Activated T-cell treated with anti-CD3 and anti-CD28 coated beads, Interleukin-2, amount 50 U/mL, for 1 hour (primary cell): Measurements from ENCODE around the gene C1QB.
A peak's percentile ranks its signal among the peaks of the same experiment; 100 is the strongest.

Experiments used
- DNase-seq: peaks from one replicate; pipeline ENCODE4 v3.0.0-alpha.2; 2020

The C1QB gene

DNA sequence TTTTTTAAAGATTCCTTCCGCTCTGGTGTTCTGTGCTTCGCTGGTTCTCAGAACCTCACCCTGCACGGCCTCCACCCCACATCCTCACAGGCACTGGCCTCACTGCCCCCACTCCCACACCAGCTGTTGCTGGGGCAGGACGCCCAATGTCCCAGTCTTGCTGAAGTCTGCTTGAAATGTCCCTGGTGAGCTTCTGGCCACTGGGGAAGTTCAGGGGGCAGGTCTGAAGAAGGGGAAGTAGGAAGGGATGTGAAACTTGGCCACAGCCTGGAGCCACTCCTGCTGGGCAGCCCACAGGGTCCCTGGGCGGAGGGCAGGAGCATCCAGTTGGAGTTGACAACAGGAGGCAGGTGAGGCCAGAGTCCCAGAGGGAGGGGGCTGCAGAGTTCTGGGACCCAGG is 16.7 kb upstream of the C1QB start, which contains the start of gene C1QA:
Gene C1QA, plus strand, starts transcription at position 276 of the 400 bp plus-strand sequence. CDS start 989 bp downstream, outside the sequence.
- DNase-seq = no peak

- DNase-seq = no peak
Observed at GRCh38 chr1:22636927-22637326, 16.1 kb upstream of the C1QB start.

GRCh38 chr1:22637907-22638445 is 15.1 kb upstream of the C1QB start:
- DNase-seq = no peak

- DNase-seq = no peak
Observed at GRCh38 chr1:22638476-22639234, 14.4 kb upstream of the C1QB start.

- no peak for DNase-seq
Observed at GRCh38 chr1:22639286-22639685, 13.8 kb upstream of the C1QB start.

DNA sequence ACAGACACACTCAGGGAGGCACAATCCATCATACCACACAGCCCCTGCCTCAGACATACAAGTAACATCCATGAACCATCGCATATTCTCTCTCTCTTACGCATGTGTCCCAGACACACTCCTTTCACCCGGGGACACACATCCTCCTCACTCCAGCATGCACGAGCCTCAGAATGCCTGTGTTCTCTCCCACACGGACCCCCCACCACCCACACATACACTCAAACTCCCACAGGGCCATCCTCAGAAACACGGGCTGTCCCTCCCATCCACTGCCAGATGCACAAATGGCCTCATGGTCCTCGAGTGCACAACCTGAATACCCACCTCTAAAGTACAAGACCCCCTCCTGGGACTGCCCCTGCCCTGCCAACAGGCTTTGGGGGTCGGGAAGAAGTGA is 11.8 kb upstream of the C1QB start:
- no peak for DNase-seq

GRCh38 chr1:22641906-22642636 is 11.0 kb upstream of the C1QB start:
- DNase-seq = peak; percentile 73

DNA sequence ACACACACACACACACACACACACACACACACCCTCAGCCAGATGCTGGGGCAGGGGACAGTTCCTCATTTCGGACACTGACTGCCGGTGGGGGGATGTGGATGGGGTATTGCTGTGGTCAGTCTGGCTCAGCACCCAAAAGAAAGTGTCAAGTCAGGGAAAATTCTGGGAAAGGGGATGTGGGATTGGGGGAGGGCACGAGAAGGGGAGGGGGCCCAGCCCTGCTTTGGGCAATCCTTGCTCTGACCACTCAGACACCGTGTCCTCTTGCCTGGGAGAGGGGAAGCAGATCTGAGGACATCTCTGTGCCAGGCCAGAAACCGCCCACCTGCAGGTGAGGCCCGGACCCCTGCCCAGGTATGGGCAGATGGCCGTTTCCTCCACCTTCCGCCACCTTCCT is 9.7 kb upstream of the C1QB start, which contains the start of gene C1QC:
Gene C1QC, plus strand, starts transcription at position 253 of the 400 bp plus-strand sequence. CDS start 391 bp downstream, outside the sequence.
- DNase-seq = no peak

GRCh38 chr1:22643928-22644327 is 9.1 kb upstream of the C1QB start:
- DNase-seq = no peak

DNA sequence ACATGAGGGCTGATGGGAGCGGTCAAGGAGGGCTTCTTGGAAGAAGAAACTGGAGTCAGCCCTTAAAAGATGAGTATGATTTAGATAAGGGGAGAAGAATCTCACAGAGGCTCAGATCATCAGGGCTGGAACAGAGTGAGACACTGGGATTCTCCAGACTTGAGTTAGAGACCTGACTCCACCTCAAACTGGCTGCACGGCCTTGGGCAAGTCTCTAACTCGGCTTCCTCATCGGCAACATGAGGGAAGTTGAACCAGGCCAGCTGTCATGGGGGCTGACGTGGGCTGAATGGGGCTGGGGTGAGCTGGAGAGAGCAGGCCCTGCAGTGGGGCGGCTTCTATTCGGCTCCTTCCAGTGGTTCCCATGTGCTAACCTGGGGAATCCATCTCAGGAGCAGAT is 7.1 kb upstream of the C1QB start:
- no peak for DNase-seq

- no peak for DNase-seq
Observed at GRCh38 chr1:22646384-22646783, 6.7 kb upstream of the C1QB start.

- no peak for DNase-seq
Observed at GRCh38 chr1:22650089-22650693, 2.8 kb upstream of the C1QB start.

GRCh38 chr1:22651941-22652856 is 837 bp upstream of the C1QB start:
- DNase-seq = no peak

- DNase-seq = no peak
Observed at GRCh38 chr1:22654692-22655091, 1.7 kb downstream of the C1QB start.

DNA sequence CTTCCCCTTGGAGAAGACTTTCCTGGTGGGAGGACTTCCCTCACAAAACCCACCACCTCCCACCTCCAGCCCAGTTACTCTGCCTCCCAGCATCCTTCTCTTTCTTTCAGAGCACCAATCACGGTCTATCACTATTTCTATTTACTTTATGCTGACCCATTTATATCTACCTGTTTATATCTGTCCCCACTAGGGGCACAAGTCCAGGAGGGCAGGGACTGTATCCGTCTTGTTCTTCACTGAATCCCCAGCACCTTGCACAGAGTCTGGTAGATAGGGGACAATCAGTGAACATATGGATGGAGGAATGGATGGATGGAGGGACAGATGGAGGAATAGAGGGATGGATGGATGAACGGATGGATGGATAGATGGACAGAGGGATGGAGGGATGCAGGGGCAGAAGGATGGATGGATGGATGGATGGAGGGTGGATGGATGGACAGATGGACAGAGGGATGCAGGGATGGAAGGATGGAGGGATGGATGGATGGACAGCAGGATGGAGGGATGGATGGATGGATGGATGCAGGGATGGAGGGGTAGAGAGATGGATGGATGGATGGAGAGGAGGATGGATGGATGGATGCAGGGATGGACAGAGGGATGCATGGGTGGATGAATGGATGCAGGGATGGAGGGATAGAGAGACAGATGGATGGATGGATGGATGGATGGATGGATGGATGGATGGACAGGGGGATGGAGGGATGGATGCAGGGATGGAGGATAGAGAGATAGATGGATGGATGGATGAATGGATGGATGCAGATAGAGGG is 5.5 kb downstream of the C1QB start:
- DNase-seq = no peak

- no peak for DNase-seq
Observed at GRCh38 chr1:22660716-22661241, 7.7 kb downstream of the C1QB start.

DNA sequence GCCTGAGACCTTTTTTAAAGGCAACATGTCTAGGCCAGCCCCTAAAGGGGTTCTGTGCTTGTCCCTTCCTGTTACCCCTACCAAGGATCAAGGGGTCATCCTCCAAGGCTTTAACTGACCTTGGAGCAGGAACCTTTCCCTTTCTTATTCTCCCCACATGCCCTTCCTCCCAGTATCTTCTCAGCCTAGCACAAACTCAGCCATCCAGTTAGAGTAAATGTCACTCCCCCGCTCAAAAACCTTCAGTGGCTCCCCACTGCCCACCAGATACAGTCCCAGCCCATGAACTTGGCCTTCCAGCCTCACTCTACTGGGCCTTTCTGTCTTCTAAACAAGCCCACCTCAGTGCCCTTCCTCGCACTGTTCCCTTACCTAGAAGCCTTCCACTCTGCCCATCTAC is 8.8 kb downstream of the C1QB start:
- DNase-seq = no peak

DNA sequence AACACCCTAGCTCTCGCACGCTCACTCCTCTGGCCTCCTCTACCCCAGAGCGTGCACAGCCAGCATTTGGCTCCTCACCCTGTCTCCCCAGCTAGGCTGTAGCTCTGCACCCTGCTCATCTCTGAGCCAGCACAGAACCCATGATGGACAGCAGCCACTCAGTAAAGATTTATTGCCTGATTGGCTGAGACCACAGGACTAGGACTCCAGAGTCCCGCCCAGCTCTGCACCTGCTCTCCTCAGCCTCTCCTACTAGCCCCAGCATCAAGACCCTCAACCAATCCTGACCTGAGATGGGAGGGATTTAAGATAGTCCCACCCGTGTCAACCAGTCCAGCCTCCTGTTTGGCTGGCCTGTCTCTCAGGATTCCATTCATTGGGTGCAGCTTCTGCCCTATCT is 9.3 kb downstream of the C1QB start:
- DNase-seq = no peak

- no peak for DNase-seq
Observed at GRCh38 chr1:22662986-22663408, 10.0 kb downstream of the C1QB start.

GRCh38 chr1:22665752-22666151 is 12.7 kb downstream of the C1QB start:
- no peak for DNase-seq

DNA sequence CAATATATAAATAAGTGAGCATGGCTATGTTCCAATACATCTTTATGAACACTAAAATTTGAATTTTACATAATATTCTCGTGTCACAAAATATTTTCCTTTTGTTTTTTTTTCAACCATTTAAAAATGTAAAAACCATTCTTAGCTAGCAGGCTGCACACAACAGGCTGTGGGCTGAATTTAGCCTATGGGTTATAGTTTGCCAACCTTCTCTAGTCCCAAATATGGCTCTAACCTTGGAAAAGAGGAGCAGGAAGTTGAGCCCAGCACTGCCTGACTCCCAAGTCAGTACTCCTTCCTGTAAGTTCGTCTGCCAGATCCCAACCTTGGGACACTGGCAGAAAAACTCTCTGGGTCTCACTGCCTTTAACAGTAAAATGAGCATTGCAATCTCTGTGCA is 13.4 kb downstream of the C1QB start:
- DNase-seq = no peak
